Liver (tissue), 9 donors: ENCODE data around the gene GRN. TPM values are rescaled to one million over a fixed set of nuclear protein-coding genes. Genes with fewer than 3 reads are reported as not detected.

Source experiments
- DNase-seq: peaks from one replicate; pipeline ENCODE4 v3.0.0-alpha.2; 2017; ENCODE audit warnings: low spot score
- H3K27ac ChIP-seq, 2 donors: one replicate each; pipeline ENCODE4 v1.7.0; 2013; ENCODE audit warnings: inconsistent platforms in 2 of 2, low read length in 2 of 2, control low read depth in 1 of 2, low read depth in 1 of 2, mild to moderate bottlenecking in 1 of 2
- H3K27me3 ChIP-seq, 4 donors: one replicate each; pipeline versions ENCODE4 v1.6.1 to v1.7.0; 2013; ENCODE audit warnings: low read length in 3 of 4, inconsistent platforms in 1 of 4, mild to moderate bottlenecking in 1 of 4, moderate library complexity in 1 of 4; ENCODE audit not compliant: control insufficient read depth in 4 of 4, insufficient read depth in 4 of 4
- H3K36me3 ChIP-seq, 4 donors: one replicate each; pipeline versions ENCODE4 v1.6.1 to v1.7.0; 2013; ENCODE audit warnings: low read length in 3 of 4, mild to moderate bottlenecking in 3 of 4, low read depth in 1 of 4, moderate library complexity in 1 of 4; ENCODE audit not compliant: control insufficient read depth in 4 of 4, insufficient read depth in 3 of 4
- H3K4me1 ChIP-seq, 4 donors: one replicate each; pipeline versions ENCODE4 v1.6.1 to v1.7.0; 2013; ENCODE audit warnings: low read length in 3 of 4, mild to moderate bottlenecking in 3 of 4, moderate library complexity in 1 of 4; ENCODE audit not compliant: control insufficient read depth in 4 of 4, insufficient read depth in 4 of 4
- H3K4me3 ChIP-seq, 3 donors: one replicate each; pipeline versions ENCODE4 v1.6.1 to v1.7.0; 2013; ENCODE audit warnings: low read length in 3 of 3, control low read depth in 1 of 3, low read depth in 1 of 3, mild to moderate bottlenecking in 1 of 3
- H3K9ac ChIP-seq, 2 donors: one replicate each; pipeline ENCODE4 v1.7.0; 2013; ENCODE audit warnings: low read length in 2 of 2, mild to moderate bottlenecking in 2 of 2, moderate library complexity in 2 of 2, control low read depth in 1 of 2, low read depth in 1 of 2
- H3K9me3 ChIP-seq, 4 donors: one replicate each; pipeline versions ENCODE4 v1.6.1 to v1.7.0; 2013; ENCODE audit warnings: low read length in 3 of 4; ENCODE audit not compliant: control insufficient read depth in 4 of 4
- ATF3 ChIP-seq: IDR thresholded peaks from 2 replicates; pipeline ENCODE4 v1.6.1; 2016; ENCODE audit warnings: antibody characterized with exemption
- CTCF ChIP-seq: fragments of 150-350 bp; IDR thresholded peaks from 2 replicates; pipeline ENCODE4 v1.5.1; 2017; ENCODE audit warnings: improper control_type of control experiment, low read depth, low read length; ENCODE audit not compliant: missing input control
- FOXA1 ChIP-seq: IDR thresholded peaks from 2 replicates; pipeline ENCODE4 v1.6.1; 2016; ENCODE audit warnings: antibody characterized with exemption
- FOXA2 ChIP-seq: IDR thresholded peaks from 2 replicates; pipeline ENCODE4 v1.6.1; 2016; ENCODE audit warnings: antibody characterized with exemption
- GABPA ChIP-seq, 2 donors: IDR thresholded peaks in 1 of 2; conservative IDR thresholded peaks in 1 of 2; 2 replicates each; pipeline ENCODE4 v1.6.1; 2016; ENCODE audit warnings: antibody characterized with exemption in 2 of 2, mild to moderate bottlenecking in 1 of 2, moderate library complexity in 1 of 2
- HNF4A ChIP-seq, 2 donors: conservative IDR thresholded peaks; 2 replicates each; pipeline ENCODE4 v1.6.1; 2016; ENCODE audit warnings: antibody characterized with exemption in 2 of 2, mild to moderate bottlenecking in 2 of 2
- HNF4G ChIP-seq: IDR thresholded peaks from 2 replicates; pipeline ENCODE4 v1.6.1; 2016; ENCODE audit warnings: antibody characterized with exemption
- JUND ChIP-seq, 2 donors: IDR thresholded peaks; 2 replicates each; pipeline ENCODE4 v1.6.1; 2016; ENCODE audit warnings: antibody characterized with exemption in 2 of 2
- MAX ChIP-seq: IDR thresholded peaks from 2 replicates; pipeline ENCODE4 v1.6.1; 2016; ENCODE audit warnings: antibody characterized with exemption
- RAD21 ChIP-seq, 2 donors: IDR thresholded peaks; 2 replicates each; pipeline ENCODE4 v1.6.1; 2016; ENCODE audit warnings: antibody characterized with exemption in 2 of 2, mild to moderate bottlenecking in 2 of 2
- REST ChIP-seq: IDR thresholded peaks from 2 replicates; pipeline ENCODE4 v1.6.1; 2016; ENCODE audit warnings: antibody characterized with exemption, mild to moderate bottlenecking
- RXRA ChIP-seq, 2 donors: IDR thresholded peaks; 2 replicates each; pipeline ENCODE4 v1.6.1; 2017 to 2018; ENCODE audit warnings: antibody characterized with exemption in 2 of 2, mild to moderate bottlenecking in 1 of 2
- SP1 ChIP-seq: IDR thresholded peaks from 2 replicates; pipeline ENCODE4 v1.6.1; 2018; ENCODE audit warnings: antibody characterized with exemption, mild to moderate bottlenecking
- TAF1 ChIP-seq: conservative IDR thresholded peaks from 2 replicates; pipeline ENCODE4 v1.6.1; 2016; ENCODE audit warnings: antibody characterized with exemption, mild to moderate bottlenecking
- YY1 ChIP-seq: IDR thresholded peaks from 2 replicates; pipeline ENCODE4 v1.6.1; 2016; ENCODE audit warnings: antibody characterized with exemption, mild to moderate bottlenecking
- ZBTB33 ChIP-seq: IDR thresholded peaks from 2 replicates; pipeline ENCODE4 v1.6.1; 2016; ENCODE audit warnings: antibody characterized with exemption
- WGBS: extraction: QIAGEN DNeasy Blood & Tissue Kit; methylation state at CpG from one replicate; pipeline ENCODE4 v1.1.7; 2013; 5-methylcytosine and 5-hydroxymethylcytosine counted together
- polyA plus RNA-seq, 2 donors: library from polyadenylated mRNA; stranded (reverse) in 1 of 2; unstranded in 1 of 2; fragments of 200-250 nt in 1 of 2; fragments of >200 nt in 1 of 2; fragmentation: Nextera tagmentation in 1 of 2; extraction: Ambion mirVana in 1 of 2; gene quantifications; one replicate each; pipeline versions ENCODE4 v1.2.1 to v1.2.3, GENCODE V29; 2013 to 2015
- total RNA-seq, 2 donors: library from RNA; depleted of rRNA; stranded (reverse); fragments of >200 nt; gene quantifications; one replicate each; pipeline ENCODE4 v1.2.3, GENCODE V29; 2014
- donor health status: healthy.
- donor health status: healthy.
- donor health status: healthy.
- donor health status: healthy.
- donor health status: healthy.

The GRN gene
- total and polyA plus RNA-seq, 4 donors, result 90.9 to 166 (median 133) TPM

- peak overlapping the region in 1 of 2 donors; percentile 43 for H3K9ac ChIP-seq
- no peak for TF ChIP-seq REST
- no peak for TF ChIP-seq FOXA2
- TF ChIP-seq RAD21 (IDR thresholded peaks at IDR 0.05), result no peak
- TF ChIP-seq JUND (IDR thresholded peaks at IDR 0.05), result no peak
- no peak for TF ChIP-seq MAX
- TF ChIP-seq ATF3, result no peak
- no peak for TF ChIP-seq ZBTB33
- TF ChIP-seq SP1, result no peak
- no peak for TF ChIP-seq YY1
- TF ChIP-seq FOXA1, result no peak
- no peak for TF ChIP-seq CTCF
- TF ChIP-seq RXRA (IDR thresholded peaks at IDR 0.05), result no peak
- TF ChIP-seq GABPA (IDR thresholded peaks at IDR 0.05 in 1 of 2, conservative IDR thresholded peaks at IDR 0.05 in 1 of 2), result no peak
- TF ChIP-seq HNF4A (conservative IDR thresholded peaks at IDR 0.05), result no peak
- no peaks in the 10 kb centered on the region for H3K9me3 ChIP-seq
- 61% methylated on average over 27 of the region's 27 CpGs for WGBS
- DNase-seq, result peak; percentile 35
- H3K27ac ChIP-seq, result no peak overlapping the region
- H3K27me3 ChIP-seq, result no peaks in the 10 kb centered on the region
- H3K36me3 ChIP-seq, result peaks cover 2 to 28% (median 10%) of the 10 kb centered on the region in 4 donors
- peak overlapping the region; percentile 76 to 92 (median 87) for H3K4me3 ChIP-seq
- peaks cover 5 to 27% (median 12%) of the 10 kb centered on the region in 4 donors for H3K4me1 ChIP-seq
Measured at GRCh38 chr17:44323359-44324091, 21.6 kb upstream of the GRN start.

- H3K9ac ChIP-seq, result peak overlapping the region; percentile 54 to 81
- peak overlapping the region; percentile 76 to 92 (median 87) for H3K4me3 ChIP-seq
- H3K4me1 ChIP-seq, result peaks cover 5 to 27% (median 12%) of the 10 kb centered on the region in 4 donors
- H3K36me3 ChIP-seq, result peaks cover 2 to 28% (median 10%) of the 10 kb centered on the region in 4 donors
- H3K9me3 ChIP-seq, result no peaks in the 10 kb centered on the region
- 1% methylated on average over 38 of the region's 38 CpGs for WGBS
- H3K27me3 ChIP-seq, result no peaks in the 10 kb centered on the region
- H3K27ac ChIP-seq, result peak overlapping the region; percentile 45 to 76
- no peak for DNase-seq
- TF ChIP-seq FOXA2, result no peak
- TF ChIP-seq YY1, result no peak
- TF ChIP-seq HNF4G, result no peak
- no peak for TF ChIP-seq CTCF
- no peak for TF ChIP-seq ATF3
- TF ChIP-seq RAD21 (IDR thresholded peaks at IDR 0.05), result no peak
- no peak for TF ChIP-seq TAF1
- TF ChIP-seq REST, result no peak
- TF ChIP-seq SP1, result no peak
- TF ChIP-seq JUND (IDR thresholded peaks at IDR 0.05), result no peak
Measured at GRCh38 chr17:44324092-44324570, 21.0 kb upstream of the GRN start.
